Fibroblast of villous mesenchyme (primary cell): ENCODE data around the gene CCDC66. TPM values are rescaled to one million over a fixed set of nuclear protein-coding genes. Genes with fewer than 3 reads are reported as not detected.
"Not testable (repeated sequence)": the region's sequence is repeated elsewhere in the genome, so short reads cannot be mapped to it uniquely, and the experiment has no call there.

Source experiments
- DNase-seq: peaks from one replicate; pipeline ENCODE4 v3.0.0-alpha.2; 2010; ENCODE audit warnings: low read depth
- H3K4me3 ChIP-seq: 2 replicates; pipeline ENCODE4 v1.5.1; 2011; ENCODE audit warnings: low read depth, mild to moderate bottlenecking, low read length
- total RNA-seq: library from RNA; depleted of rRNA; stranded (reverse); fragments of >200 nt; gene quantifications from 2 replicates; pipeline ENCODE4 v1.2.3, GENCODE V29; 2012
- TF ChIP-seq, protein P1 (sequence below): IDR thresholded peaks from 2 replicates; pipeline ENCODE4 v1.5.1; 2012; ENCODE audit warnings: low read depth, mild to moderate bottlenecking, low read length; ENCODE audit not compliant: insufficient read depth

CCDC66 gene
- total RNA-seq, 1 donor = 29.8 TPM

- no peak for DNase-seq
- TF ChIP-seq, protein P1, sequence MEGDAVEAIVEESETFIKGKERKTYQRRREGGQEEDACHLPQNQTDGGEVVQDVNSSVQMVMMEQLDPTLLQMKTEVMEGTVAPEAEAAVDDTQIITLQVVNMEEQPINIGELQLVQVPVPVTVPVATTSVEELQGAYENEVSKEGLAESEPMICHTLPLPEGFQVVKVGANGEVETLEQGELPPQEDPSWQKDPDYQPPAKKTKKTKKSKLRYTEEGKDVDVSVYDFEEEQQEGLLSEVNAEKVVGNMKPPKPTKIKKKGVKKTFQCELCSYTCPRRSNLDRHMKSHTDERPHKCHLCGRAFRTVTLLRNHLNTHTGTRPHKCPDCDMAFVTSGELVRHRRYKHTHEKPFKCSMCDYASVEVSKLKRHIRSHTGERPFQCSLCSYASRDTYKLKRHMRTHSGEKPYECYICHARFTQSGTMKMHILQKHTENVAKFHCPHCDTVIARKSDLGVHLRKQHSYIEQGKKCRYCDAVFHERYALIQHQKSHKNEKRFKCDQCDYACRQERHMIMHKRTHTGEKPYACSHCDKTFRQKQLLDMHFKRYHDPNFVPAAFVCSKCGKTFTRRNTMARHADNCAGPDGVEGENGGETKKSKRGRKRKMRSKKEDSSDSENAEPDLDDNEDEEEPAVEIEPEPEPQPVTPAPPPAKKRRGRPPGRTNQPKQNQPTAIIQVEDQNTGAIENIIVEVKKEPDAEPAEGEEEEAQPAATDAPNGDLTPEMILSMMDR = no peak
- H3K4me3 ChIP-seq = peak overlapping the region; percentile 90
Observed at GRCh38 chr3:56557831-56558170, 826 bp downstream of the CCDC66 start.

DNA sequence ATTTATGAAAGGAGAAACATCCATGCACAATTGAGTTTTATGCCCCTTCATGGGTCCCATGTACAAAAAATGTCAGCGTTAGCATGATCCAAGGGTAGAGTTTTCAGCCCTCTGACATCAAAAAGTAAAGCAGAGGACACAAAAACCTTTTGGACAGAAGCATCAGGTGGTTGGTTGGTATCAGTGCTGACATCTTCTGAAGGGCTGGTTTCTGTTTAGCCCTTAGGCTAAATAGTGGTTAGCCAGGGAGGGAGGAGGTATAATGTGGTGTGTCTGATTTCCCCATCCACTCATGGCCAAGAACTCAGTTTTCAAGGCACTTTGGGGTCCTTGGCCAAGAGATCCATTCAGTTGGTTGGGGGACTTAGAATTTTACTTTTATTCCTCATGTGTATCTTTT, 16.5 kb downstream of the CCDC66 start:
- H3K4me3 ChIP-seq = no peak overlapping the region
- TF ChIP-seq, protein P1 = no peak
- no peak for DNase-seq

GRCh38 chr3:56581941-56582340, 25.0 kb downstream of the CCDC66 start:
- not testable (repeated sequence) for H3K4me3 ChIP-seq, DNase-seq

DNA sequence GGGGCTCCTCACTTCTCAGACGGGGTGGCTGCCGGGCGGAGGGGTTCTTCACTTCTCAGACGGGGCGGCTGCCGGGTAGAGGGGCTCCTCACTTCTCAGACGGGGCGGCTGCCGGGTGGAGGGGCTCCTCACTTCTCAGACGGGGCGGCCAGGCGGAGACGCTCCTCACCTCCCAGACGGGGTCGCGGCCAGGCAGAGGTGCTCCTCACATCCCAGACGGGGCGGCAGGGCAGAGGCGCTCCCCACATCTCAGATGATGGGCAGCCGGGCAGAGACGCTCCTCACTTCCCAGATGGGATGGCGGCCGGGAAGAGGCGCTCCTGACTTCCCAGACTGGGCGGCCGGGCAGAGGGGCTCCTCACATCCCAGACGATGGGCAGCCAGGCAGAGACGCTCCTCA, 27.3 kb downstream of the CCDC66 start:
- DNase-seq, H3K4me3 ChIP-seq: not testable (repeated sequence)

DNA sequence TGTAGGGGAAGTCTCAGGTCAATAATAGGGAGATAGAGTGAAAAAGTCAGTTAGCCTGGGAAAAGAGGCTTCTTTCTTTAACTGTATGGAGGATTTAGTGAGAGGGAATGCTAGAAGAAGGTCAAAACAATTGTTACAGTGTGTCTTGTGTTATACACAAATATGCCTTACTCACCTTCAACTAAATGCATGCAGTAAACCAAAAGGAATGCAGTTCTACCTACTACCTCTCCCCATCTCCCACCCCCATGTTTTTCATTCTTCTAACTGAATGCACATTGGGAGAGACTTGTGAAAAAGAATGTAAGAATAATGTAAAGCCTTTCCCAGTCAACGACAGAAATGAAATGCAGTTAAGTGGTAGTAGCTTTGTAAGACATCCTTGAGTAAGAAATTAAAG, 33.8 kb downstream of the CCDC66 start:
- TF ChIP-seq, protein P1 = no peak
- H3K4me3 ChIP-seq = no peak overlapping the region
- DNase-seq = peak; percentile 1

DNA sequence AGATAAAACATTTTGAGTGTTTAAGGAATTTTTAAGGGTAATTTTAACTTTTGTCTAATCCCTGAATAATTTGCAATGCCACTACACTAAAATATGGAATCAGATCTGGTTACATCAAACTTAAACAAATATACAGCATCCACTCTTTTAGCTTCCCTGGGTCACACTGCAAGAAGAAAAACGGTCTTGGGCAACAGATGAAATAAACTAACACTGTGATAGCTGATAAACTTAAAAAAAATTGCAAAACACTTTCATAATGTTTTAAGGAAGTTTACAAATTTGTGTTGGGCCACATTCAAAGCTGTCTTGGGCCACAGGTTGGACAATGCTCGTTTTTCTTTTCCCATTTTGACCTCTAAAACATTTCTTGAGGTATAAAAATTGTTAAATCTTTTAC, 34.3 kb downstream of the CCDC66 start:
- TF ChIP-seq, protein P1 = no peak
- DNase-seq = peak; percentile 63
- no peak overlapping the region for H3K4me3 ChIP-seq

DNA sequence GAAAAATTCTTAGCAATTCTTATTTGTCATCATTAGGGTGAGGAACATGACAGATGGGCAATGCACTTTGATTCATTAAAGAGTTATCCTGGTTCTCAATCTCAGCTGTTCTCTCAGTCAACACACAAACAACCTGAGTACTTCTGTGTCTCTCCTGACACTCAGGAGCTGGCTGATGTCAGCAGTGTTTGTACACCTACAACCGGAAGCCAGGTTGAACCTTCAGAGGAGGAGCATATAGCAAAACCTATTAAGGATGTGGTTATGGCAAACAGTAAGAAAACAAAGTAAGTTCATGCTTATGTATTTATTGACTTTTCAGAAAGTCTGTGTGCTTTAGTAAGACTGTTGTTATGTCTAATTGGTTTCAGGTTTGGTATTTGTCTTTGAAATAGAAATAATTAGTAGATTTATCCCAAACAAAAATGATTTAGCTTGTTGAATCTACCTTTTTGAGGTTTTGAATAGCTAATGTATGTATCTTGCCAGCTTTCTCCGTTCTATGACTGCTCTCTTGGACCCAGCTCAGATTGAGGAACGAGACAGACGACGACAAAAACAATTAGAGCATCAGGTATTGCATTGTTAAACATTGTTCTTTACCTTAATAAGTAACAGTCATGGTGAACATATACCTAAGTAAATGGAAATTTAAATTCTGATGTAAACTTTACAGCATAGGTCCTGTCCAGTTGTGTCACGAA, 36.6 kb downstream of the CCDC66 start:
- TF ChIP-seq, protein P1 = no peak
- H3K4me3 ChIP-seq = no peak overlapping the region
- no peak for DNase-seq
